Activated CD8-positive, alpha-beta memory T cell treated with anti-CD3 and anti-CD28 coated beads for 1 hour (primary cell): ENCODE measurements around the gene NPHS2.

Source experiments
- DNase-seq, 2 donors: peaks; one replicate each; pipeline ENCODE4 v3.0.0-alpha.2; 2020; ENCODE audit warnings: low read depth in 1 of 2; ENCODE audit errors: extremely low read depth in 1 of 2

The NPHS2 gene

DNA sequence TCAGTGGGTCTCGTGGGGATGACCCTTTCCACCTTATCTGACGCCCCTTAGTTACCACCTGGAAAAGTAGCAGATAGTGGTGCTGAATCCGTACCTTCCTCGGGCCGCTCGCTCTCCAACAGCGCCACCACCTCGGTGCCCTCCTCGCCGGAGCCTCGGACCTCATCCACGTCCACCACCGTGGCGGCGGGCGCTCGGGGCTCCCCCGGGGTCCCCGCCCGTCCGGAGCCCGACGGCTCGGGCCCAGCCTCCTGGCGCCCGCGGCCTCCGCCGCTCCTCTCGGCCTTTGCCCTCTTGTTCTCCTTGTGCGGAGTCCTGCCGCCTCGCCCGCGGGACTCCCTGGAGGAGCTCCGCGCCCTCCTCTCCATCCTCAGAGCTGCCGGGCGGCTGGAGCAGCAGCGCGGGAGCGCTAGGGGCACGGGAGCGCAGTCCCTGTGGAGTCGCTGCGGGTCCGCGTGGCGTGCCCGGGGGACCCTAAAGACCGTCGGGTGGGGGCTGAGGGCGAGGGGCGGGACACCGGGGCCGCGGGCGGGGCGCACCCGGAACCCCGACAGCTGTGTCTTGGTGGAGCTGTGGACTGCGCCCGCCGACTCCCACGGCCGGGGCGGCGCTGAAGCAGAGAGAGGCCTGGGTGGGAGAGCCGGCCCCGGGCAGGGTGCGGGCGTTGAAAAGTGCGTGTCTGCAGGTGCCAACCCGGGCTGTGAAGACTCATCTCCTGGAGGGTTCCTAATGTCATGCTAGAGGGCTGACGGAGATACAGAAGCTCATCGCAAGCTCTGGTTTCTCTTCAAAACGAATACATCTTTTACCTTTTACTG, at the start of gene NPHS2:
Gene NPHS2, minus strand, starts transcription at position 452 of the 818 bp plus-strand sequence. Its CDS starts 84 bp downstream, at position 368.
- no peak for DNase-seq

DNA sequence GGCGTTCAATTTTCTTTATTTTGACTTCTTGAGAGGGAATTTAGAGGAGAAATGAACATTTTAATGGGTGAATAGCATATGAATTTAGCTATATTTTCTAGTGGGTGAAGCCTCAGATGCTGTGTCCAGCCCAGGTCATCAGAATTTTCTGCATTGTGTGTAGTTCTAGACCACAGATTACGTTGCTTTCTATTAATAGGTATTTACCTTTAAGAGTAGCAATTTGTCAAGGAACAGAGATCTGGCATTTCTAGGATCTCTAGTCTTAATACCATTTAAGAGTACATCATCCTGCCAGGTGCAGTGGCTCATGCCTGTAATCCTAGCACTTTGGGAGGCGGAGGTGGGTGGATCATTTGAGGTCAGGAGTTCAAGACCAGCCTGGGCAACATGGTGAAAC, 36.6 kb upstream of the NPHS2 start:
- no peak for DNase-seq

- DNase-seq = no peak
Observed at GRCh38 chr1:179601093-179601492, 25.3 kb upstream of the NPHS2 start.

DNA sequence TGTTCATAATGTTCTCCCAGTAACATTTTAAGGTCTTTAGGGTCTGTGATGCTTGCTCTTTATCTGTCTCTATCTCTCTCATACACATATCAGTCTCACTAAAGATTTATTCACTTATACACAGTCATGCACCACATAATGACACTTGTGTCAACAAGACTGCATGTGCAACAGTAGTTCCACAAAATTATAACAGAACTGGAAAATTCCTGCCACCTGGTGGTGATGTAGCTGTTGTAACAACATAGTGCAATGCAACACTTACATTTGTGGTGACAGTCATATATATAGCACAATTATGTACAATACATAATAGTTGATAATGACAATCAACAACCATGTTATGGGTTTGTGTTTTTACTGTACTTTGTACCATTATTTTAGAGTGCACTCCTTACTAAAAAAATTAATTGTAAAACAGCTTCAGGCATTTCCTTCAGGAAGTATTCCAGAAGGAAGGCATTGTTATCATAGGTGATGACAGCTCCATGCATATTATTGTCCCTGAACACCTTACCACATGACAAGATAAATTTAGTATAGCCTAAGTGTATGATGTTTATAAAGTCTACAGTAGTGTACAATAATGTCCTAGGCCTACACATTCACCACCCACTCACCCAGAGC, 24.0 kb upstream of the NPHS2 start:
- DNase-seq = no peak

- no peak for DNase-seq
Observed at GRCh38 chr1:179598631-179599030, 22.9 kb upstream of the NPHS2 start.

GRCh38 chr1:179591592-179592580, 16.1 kb upstream of the NPHS2 start, which contains the start of gene TDRD5:
Gene TDRD5 (plus strand): TSS chr1:179591832. CDS start chr1:179592616, 784 bp downstream.
- no peak for DNase-seq

DNA sequence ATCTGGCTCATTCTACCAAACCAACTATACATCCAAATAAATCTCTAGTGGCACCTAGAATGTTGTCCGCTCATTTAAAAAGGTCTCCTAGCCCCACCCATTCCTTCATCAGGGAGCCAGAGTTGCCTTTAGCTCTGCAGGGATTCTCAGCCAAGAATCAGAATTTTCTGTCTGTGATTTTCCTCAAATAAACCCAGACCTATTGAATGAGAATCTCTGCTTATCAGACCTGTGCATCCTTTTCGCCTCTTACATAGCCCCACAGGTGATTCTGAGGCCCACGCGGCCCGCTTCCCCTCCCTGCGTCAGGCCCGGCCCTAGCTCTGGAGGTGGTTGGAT, 15.5 kb upstream of the NPHS2 start:
- no peak for DNase-seq

DNA sequence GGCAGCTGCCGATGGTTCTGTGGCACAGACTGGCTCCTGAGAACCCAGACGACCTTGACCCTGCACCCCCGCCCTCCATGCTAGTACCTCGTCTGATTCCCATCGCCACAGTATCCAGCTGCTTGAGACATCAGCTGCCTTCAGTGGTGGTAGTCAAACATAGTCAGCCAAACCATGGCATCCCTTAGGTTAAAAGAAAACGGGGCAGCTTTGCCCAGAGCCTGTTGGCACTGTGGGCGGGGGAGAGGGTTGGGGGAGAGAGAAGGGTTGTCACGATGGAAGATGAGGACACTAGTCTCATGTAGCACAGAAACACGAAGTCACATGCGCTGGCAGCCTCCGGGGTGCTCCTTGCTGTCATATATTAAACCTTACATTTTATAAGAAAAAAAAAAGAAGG, 14.9 kb upstream of the NPHS2 start:
- no peak for DNase-seq

DNA sequence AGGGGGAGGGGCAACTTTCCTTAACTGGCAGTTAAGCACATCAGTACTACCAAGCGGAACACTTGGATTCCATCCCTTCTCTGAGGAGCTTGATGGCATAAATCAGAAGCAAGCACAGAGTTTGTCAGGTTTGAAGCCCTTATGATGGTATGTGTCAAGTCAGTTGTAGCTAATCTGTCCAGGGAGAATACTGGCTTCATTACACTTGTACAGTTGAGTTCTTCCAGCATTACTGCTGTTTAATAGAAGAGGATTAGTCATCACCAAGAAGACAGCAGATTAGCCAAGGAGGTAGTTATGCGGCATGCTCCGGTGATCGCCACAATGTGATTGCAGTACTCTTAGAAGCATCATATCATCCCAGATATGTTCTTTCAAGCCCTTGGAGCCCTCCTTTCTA, 13.8 kb upstream of the NPHS2 start:
- DNase-seq = no peak

GRCh38 chr1:179588425-179589024, 12.8 kb upstream of the NPHS2 start:
- DNase-seq = no peak

- DNase-seq = no peak
Observed at GRCh38 chr1:179587336-179587735, 11.6 kb upstream of the NPHS2 start.

- DNase-seq = no peak
Observed at GRCh38 chr1:179586107-179586823, 10.5 kb upstream of the NPHS2 start.

- DNase-seq = no peak
Observed at GRCh38 chr1:179583771-179584320, 8.1 kb upstream of the NPHS2 start.

- DNase-seq = no peak
Observed at GRCh38 chr1:179576509-179576908, 761 bp upstream of the NPHS2 start.

GRCh38 chr1:179558078-179558477, 17.7 kb downstream of the NPHS2 start:
- no peak for DNase-seq

DNA sequence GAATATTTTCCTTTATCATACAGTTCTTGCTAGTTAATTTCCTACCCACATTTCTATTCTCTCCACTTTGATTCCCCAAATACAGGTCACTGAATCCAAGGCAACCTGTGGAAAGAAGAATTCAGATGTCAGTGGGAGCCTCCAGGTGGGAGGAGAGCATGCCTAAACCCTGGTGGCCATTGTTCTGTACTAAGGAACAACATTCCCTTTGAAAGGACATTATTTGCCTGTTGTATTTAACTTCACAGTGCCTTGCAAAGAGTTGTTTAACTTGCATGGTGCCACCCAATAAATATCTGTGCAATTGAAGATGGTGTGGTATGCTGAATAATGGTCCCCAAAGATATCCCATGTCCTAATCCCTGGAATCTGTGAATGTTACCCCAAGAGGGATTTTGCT, 21.3 kb downstream of the NPHS2 start:
- no peak for DNase-seq

DNA sequence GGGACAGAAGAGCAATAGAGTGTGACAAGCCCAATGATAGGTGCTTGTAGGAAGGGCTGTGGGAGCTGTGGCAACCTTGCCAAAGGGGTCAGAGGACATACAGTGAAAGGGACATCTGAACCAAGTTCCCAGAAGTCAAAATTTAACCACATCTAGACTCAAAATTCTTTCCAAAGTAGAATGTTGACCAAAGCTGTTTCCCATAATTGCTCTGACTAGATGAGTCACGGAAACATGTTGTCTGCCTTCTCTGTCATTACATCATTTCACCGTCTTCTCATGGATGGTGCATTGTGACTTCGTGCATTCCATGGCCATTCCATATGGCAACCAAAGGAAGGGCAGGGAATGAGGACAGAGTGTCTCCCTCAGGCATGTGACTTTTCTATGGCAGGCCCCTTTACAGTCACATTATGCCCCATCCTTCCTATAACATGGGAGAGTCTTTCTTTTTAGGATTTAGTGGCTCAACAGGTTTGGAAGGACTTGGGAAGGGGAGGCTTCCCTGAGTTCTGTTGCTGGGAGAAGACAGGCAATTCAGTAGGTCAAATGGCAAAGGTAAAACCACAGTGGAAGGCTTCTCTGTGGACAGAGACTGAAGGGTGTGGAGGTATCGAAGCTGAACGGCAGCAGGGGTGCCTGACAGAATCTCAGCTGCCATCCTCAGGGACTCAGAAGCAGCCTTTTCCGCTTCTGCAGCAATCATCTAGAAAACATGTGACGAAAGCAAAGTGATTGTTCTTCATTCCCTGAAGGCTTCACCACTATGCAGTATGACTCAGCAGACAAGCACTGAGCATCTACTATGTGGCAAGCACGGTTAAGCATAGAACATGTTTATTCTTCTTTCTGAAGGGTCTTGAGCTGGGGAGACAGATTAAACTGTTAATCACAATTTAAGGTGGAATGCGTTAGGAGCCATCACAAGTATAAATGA, 24.7 kb downstream of the NPHS2 start:
- DNase-seq = no peak

GRCh38 chr1:179549368-179549700, 26.4 kb downstream of the NPHS2 start:
- DNase-seq = no peak
